NCI-H187 treated with DMSO at 0.1 percent for 48 hours (cell line): ENCODE measurements around the gene AKT3.

ENCODE experiments used
- DNase-seq: peaks from one replicate; lab custom pipeline; 2025; lab: John Stamatoyannopoulos, UW

The AKT3 gene

GRCh38 chr1:243557866-243558265 is 292.2 kb downstream of the AKT3 start:
- DNase-seq: no peak

GRCh38 chr1:243554686-243555085 is 295.4 kb downstream of the AKT3 start:
- no peak for DNase-seq

- no peak for DNase-seq
Measured at GRCh38 chr1:243553090-243553489, 297.0 kb downstream of the AKT3 start.

GRCh38 chr1:243550276-243550675 is 299.8 kb downstream of the AKT3 start:
- no peak for DNase-seq

GRCh38 chr1:243549791-243550190 is 300.3 kb downstream of the AKT3 start:
- no peak for DNase-seq

- no peak for DNase-seq
Measured at GRCh38 chr1:243549108-243549507, 300.9 kb downstream of the AKT3 start.

- DNase-seq: no peak
Measured at GRCh38 chr1:243548516-243548915, 301.5 kb downstream of the AKT3 start.

GRCh38 chr1:243547891-243548290 is 302.2 kb downstream of the AKT3 start:
- DNase-seq: no peak

- no peak for DNase-seq
Measured at GRCh38 chr1:243546457-243546856, 303.6 kb downstream of the AKT3 start.

GRCh38 chr1:243543501-243543900 is 306.5 kb downstream of the AKT3 start:
- DNase-seq: no peak

- DNase-seq: no peak
Measured at GRCh38 chr1:243542739-243543415, 307.2 kb downstream of the AKT3 start.

- DNase-seq: no peak
Measured at GRCh38 chr1:243539636-243540035, 310.4 kb downstream of the AKT3 start.

GRCh38 chr1:243535014-243535413 is 315.0 kb downstream of the AKT3 start:
- no peak for DNase-seq

- no peak for DNase-seq
Measured at GRCh38 chr1:243529512-243529911, 320.5 kb downstream of the AKT3 start.

- no peak for DNase-seq
Measured at GRCh38 chr1:243528459-243529121, 321.5 kb downstream of the AKT3 start.

GRCh38 chr1:243526180-243526579 is 323.9 kb downstream of the AKT3 start:
- DNase-seq: no peak

- no peak for DNase-seq
Measured at GRCh38 chr1:243525085-243525487, 325.0 kb downstream of the AKT3 start.

- no peak for DNase-seq
Measured at GRCh38 chr1:243523766-243524165, 326.3 kb downstream of the AKT3 start.

- no peak for DNase-seq
Measured at GRCh38 chr1:243520831-243521230, 329.2 kb downstream of the AKT3 start.

GRCh38 chr1:243514927-243515326 is 335.1 kb downstream of the AKT3 start:
- no peak for DNase-seq

- DNase-seq: no peak
Measured at GRCh38 chr1:243513726-243514491, 336.1 kb downstream of the AKT3 start.

GRCh38 chr1:243510928-243511327 is 339.1 kb downstream of the AKT3 start:
- DNase-seq: no peak

- DNase-seq: no peak
Measured at GRCh38 chr1:243508943-243509342, 341.1 kb downstream of the AKT3 start.
